ENCODE results near the gene CHMP4A.
"Not testable (repeated sequence)": the region's sequence is repeated elsewhere in the genome, so short reads cannot be mapped to it uniquely, and the experiment has no call there.

Gene CHMP4A

GRCh38 chr14:24249230-24250021 lies 36.1 kb upstream of the CHMP4A start:
- no peak for DNase-seq (ENCODE audit: extremely low read depth in 1 of 2, low read depth in 1 of 2)

- no peak for DNase-seq (ENCODE audit: extremely low read depth in 1 of 2, low read depth in 1 of 2)
Measured at GRCh38 chr14:24247422-24247821, 34.1 kb upstream of the CHMP4A start.

DNA sequence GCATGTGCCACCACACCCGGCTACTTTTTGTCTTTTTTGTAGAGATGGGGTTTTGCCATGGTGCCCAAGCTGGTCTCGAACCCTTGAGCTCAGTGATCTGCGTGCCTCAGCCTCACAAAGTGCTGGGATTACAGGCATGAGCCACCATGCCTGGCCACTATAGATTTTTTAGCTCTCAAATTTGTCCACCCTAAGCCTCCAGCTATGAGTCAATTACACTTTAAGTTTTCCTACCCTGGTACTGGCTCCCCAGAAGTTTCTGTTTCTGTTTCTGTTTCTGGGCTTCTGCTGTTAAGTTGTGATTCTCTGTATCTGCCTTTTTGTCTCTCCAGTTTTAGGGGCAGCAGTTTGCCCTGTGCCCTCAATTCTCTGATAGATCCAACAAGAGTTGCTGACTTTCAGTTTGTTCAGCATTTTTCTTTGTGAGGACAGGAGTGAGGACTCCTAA lies 33.5 kb upstream of the CHMP4A start:
- no peak for DNase-seq (ENCODE audit: extremely low read depth in 1 of 2, low read depth in 1 of 2)

DNA sequence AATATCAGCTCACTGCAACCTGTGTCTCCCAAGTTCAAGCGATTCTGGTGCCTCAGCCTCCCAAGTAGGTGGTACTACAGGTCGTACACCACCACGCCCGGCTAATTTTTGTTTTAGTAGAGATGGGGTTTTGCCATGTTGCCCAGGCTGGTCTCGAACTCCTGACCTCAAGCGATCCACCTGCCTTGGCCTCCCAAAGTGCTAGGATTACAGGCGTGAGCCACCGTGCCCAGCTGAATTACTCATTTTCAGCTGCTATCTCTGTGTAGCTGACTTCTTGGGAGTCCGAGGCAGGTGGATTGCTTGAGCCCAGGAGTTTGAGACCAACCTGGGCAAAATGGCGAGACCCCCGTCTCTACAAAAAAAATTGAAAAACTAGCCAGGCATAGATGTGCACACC lies 32.1 kb upstream of the CHMP4A start:
- DNase-seq (ENCODE audit: extremely low read depth in 1 of 2, low read depth in 1 of 2), result not testable (repeated sequence)

DNA sequence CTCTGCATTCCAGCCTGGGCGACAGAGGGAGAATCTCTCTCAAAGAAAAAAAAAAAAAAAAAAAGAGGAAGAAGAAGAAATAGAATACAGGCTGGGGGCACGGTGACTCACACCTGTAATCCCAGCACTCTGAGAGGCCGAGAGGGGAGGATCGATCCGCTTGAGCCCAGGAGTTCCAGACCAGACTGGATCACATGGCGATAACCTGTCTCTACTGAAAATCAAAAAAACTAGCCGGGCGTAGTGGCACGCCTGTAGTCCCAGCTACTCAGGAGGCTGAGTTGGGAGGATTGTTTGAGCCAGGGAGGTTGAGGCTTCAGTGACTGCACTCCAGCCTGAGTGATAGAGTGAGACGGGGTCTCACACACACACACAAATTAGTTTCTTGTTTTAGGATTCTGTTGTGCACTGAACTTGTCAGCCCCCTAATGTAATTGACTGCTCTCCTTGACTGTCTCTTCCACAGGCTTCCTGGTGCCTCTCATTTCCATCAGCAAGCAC lies 30.1 kb upstream of the CHMP4A start:
- DNase-seq (ENCODE audit: extremely low read depth in 1 of 2, low read depth in 1 of 2), result no peak

- DNase-seq (ENCODE audit: extremely low read depth in 1 of 2, low read depth in 1 of 2), result peak; percentile 89 to 90
Measured at GRCh38 chr14:24241829-24242443, 28.6 kb upstream of the CHMP4A start.

GRCh38 chr14:24240110-24240918 lies 27.0 kb upstream of the CHMP4A start:
- no peak for DNase-seq (ENCODE audit: extremely low read depth in 1 of 2, low read depth in 1 of 2)

GRCh38 chr14:24238527-24239037 lies 25.3 kb upstream of the CHMP4A start:
- DNase-seq (ENCODE audit: extremely low read depth in 1 of 2, low read depth in 1 of 2), result no peak

GRCh38 chr14:24238123-24238522 lies 24.8 kb upstream of the CHMP4A start:
- DNase-seq (ENCODE audit: extremely low read depth in 1 of 2, low read depth in 1 of 2), result no peak

GRCh38 chr14:24237463-24237955 lies 24.2 kb upstream of the CHMP4A start:
- DNase-seq (ENCODE audit: extremely low read depth in 1 of 2, low read depth in 1 of 2), result no peak

GRCh38 chr14:24236689-24237462 lies 23.6 kb upstream of the CHMP4A start:
- DNase-seq (ENCODE audit: extremely low read depth in 1 of 2, low read depth in 1 of 2), result no peak

GRCh38 chr14:24235804-24236688 lies 22.8 kb upstream of the CHMP4A start:
- no peak for DNase-seq (ENCODE audit: extremely low read depth in 1 of 2, low read depth in 1 of 2)

DNA sequence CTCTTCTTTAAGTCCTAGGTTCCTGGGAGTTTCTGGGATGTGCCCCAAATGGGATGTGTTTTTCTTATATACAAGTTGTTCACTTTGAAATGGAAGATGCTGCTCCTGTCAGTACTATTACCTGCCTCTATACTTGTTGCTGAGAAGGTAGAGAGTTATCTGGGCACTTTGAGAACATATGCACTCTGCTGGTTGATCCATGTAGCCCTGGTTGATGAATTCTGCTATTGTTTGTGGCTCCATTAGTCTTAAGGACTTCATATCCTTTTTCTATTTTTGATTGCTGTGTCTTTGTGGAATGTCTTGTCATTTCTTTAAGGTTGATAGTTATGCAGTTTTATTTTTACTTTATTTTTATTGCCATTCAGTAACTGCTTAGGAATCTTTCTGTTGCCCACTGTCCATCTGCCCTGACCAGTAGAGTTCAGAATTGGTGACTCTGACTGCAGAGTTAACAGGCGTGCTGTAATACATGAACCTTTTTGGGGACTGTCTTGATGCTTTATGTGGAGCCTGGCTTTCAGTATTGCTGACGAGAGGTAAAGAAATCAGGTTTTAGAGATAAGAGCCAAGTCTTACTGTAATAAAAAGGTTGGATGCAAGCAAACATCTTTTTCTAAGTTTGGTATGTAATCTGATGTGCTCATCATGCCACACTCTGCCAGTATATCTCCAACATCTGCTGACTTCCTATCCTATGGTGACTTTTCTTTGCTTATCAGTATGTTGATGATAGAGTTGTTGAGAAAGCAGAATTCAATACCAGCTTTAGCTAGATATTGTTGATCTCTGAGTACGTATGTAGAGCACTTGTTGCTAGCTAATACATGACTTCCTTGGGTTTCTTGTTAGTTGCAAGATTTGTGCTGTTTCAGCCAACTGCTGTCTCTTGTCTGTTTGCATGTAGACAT lies 21.1 kb upstream of the CHMP4A start:
- no peak for DNase-seq (ENCODE audit: extremely low read depth in 1 of 2, low read depth in 1 of 2)

GRCh38 chr14:24233538-24233866 lies 20.2 kb upstream of the CHMP4A start:
- no peak for DNase-seq (ENCODE audit: extremely low read depth in 1 of 2, low read depth in 1 of 2)

DNA sequence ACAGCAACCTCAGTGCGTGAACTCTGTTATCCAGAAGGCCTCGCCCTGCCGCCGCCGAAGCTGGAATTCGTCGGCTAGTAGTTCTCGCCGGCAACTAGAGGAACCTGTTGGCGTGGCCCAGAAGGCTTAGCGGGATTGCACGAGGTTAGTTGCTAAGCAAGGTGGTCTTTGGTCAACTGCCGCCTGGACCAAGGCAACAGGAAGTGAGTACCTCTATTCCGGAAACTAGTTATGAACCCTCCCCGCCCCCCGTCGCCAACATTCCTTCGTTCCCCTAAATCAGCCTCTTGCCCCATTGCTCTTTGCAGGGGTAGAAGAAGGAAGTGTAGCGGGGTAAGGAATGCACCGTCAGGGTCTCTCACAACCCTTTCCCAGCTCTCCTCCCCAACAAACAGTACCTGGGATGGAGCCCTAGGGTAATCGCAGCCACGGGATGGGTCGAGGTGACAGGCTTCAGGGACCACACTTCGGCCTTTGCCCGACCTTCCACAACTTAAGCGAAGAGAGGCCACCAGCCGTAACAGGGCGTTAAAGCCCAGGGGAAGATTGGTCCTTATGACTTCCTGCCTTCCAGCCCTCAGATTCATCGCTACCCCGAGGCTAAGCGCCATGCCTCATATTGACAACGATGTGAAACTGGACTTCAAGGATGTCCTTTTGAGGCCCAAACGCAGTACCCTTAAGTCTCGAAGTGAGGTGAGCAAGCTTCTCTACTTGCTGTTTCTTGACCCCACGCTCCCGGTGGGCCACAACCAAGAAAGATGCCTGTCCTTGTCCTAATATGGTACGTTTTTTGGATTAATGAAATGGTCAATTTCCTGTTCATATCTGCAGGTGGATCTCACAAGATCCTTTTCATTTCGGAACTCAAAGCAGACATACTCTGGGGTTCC lies 19.6 kb upstream of the CHMP4A start, which contains the start of gene GMPR2:
GMPR2 (plus strand) TSS at position 285 of the 893 bp plus-strand sequence; CDS start at position 610, 325 bp downstream.
- no peak for DNase-seq (ENCODE audit: extremely low read depth in 1 of 2, low read depth in 1 of 2)

DNA sequence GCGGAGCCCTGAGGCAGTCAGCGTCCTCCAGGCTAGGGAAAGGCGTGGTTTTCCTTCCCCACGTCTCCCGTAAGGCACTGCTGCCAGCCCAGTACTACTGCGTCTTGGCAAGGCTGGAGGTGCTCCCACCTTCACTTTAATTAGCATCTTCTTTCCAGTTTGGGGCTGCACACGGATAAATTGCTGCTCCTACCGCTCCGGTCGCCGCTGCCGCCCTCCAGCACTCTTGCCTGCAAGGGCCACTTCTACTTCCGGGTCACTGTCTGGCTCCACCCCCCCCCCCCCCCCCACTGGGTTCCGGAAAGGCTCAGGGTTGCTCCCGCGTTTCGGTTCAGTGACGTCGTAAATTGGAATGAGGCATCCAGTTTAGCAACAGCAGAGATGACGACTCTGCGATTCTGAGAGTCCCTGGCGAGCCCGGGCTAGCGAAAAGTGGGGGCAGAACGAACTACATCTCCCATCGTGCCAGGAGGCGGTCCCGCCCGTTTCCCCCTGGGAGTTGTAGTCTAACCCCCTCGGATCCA lies 18.9 kb upstream of the CHMP4A start, which contains the start of gene NEDD8:
NEDD8 (minus strand) TSS at position 247 of the 524 bp plus-strand sequence; CDS start at position 147, 100 bp downstream.
- DNase-seq (ENCODE audit: extremely low read depth in 1 of 2, low read depth in 1 of 2), result peak; percentile 78 to 92

Data from stimulated activated CD8-positive, alpha-beta memory T cell treated with anti-CD3 and anti-CD28 coated beads, Interleukin-7, amount 100 ng/mL, for 48 hours (primary cell).